HTERT RPE-1 (cell line): ENCODE data around the gene PDCD2L.
"Not testable (repeated sequence)": the region's sequence is repeated elsewhere in the genome, so short reads cannot be mapped to it uniquely, and the experiment has no call there.

Experiments used
- in situ Hi-C: fragments of 300-500 bp; cut with MboI; formaldehyde crosslinking; loops from 4 replicates; pipeline ENCODE4 v1.14.3; 2020; ENCODE audit warnings: low sequenced_read_pairs

PDCD2L gene

DNA sequence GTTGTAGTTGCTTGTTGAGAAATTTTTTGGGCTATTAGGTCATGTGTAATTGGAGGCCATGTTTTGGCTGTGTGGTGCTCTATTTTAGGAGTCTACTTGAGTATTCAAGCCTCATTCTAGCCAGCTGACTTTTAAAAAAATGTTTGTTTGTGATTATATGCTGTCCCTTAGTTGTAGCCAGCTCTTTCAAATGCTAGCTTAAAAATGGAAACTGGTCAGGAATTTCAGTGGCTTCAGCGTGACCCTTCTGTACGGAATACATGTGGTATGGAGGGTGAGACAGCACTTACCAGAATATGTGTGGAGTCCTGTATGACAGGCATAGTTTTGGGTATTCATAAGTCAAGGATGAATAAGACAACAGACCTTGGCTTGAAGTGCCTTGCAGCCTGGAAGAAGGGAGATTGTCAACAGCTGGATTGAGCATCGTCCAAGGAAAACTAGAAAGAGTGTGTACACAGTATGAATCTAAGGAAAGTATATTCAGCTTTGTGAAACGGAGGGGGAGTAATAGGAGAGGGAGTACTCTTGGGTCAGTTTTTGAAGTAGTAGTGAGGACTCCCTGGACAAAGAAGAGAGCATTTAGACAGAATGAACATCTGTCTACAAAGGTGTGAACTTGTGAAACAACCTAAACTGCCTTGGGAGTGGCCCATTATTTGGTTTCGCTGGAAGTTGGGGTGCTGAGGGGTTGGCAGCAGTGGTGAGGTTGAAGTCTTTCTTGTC lies 57.3 kb downstream of the PDCD2L start:
- in situ Hi-C loops = no loop called here

DNA sequence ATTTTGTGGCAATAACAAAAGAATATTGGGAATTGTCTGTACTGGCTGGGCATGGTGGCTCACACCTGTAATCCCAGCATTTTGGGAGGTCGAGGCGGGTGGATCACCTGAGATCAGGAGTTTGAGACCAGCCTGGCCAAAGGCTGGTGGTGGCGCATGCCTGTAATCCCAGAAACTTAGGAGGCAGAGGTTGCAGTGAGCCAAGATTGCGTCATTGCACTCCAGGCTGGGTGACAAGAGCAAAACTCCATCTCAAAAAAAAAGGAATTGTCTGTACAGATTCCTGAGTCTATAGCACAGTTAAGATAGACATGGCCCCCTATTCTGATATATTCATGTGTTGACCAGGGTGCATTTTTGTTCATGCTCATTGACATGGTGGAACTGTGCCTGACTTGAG lies 60.6 kb downstream of the PDCD2L start:
- in situ Hi-C loops = not testable (repeated sequence)

DNA sequence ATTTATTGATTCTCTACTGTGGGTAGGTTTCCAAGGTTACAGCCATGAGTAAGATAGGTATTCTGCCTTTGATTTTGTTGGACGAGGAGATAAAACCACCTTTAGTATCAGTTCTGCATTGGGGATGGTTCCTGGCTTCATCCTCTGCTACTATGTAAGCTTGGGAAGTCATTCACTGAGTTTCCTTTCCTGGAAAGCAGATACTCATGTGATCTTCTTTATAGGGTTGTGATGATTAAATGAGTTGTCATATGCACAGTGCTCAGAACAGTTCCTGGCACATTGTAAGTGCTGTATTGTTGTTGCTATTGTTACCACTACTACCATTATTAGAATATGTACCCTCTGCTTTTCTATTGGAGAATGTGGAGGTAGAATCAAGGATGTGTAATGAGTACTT lies 64.2 kb downstream of the PDCD2L start:
- in situ Hi-C loops = no loop called here

DNA sequence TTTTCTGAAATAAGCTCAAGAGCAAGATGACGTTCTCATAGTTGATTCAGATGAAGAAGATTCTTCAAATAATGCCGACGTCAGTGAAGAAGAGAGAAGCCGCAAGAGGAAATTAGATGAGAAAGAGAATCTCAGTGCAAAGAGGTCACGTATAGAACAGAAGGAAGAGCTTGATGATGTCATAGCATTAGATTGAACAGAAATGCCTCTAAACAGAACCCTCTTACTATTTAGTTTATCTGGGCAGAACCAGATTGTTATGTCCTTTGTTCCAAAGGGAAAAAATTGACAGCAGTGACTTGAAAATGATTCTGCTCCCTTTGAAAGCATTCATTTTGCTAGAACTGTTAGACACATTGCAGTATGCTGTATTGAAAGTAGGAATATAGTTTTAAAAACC lies 64.8 kb downstream of the PDCD2L start:
- in situ Hi-C loops = not testable (repeated sequence)

DNA sequence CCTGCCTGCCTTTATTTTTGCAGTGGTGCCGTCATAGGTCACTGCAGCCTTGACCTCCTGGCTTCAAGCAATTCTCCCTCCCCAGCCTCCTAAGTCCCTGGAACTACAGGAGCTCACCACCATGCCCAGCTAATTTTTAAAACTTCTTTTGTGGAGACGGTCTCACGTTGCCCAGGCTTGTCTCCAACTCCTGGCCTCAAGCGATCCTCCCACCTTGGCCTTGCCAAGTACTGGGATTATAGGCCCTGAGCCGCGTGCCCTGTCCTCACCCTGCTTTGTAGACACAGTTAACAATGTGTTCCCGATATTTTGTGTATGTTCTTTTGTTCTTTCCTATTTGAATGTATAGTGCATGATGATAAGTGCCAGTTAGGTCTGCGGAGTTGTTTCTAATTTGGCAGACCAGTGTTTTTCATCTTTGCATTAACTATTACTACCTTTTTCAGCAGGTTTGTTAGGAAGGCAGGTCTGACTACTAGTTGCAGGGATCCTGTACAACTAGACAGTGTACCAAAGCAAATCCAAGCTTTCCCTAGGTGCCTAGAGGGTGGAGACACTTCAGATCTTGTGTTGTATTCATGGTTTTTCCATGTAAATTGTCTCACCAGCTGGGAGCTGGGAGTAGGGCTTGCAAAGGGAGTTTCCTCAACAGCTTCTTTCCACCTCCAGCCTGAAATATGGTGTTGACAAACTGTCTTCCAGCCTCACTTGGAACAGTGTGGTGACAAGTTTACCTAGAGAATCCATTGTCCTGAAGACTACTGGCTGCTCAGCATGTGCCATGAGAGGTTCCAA lies 67.9 kb downstream of the PDCD2L start:
- in situ Hi-C loops = no loop called here

DNA sequence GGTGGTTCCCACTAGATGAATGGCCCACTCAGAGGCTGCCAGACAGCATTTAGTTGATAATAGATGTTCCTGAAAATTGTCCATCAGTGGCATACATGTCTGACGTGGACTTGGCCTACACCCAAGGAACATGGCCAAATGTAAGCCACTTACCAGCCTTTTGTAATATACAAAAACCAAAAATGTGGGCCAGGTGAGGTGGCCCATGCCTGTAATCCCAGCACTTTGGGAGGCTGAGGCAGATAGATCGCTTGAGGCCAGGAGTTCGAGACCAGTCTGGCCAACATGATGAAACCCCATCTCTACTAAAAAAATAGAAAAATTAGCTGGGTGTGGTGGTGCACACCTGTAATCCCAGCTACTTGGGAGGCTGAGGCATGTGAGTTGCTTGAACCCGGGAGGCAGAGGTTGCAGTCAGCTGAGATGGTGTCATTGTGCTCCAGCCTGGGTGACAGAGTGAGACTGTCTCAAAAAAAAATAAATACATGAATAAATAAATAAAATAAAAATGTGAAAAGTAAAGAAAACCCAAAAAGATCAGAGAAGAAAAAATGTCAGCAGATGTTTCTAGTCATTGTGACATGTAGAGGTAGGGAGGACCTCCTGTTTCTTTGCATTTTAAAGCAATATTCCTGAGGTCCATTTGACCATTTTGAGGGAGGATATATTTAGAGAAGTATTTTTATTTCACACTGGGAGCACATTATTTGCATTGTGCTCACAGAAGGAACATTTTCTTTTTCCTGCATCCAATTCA lies 70.2 kb downstream of the PDCD2L start:
- in situ Hi-C loops = no loop called here

DNA sequence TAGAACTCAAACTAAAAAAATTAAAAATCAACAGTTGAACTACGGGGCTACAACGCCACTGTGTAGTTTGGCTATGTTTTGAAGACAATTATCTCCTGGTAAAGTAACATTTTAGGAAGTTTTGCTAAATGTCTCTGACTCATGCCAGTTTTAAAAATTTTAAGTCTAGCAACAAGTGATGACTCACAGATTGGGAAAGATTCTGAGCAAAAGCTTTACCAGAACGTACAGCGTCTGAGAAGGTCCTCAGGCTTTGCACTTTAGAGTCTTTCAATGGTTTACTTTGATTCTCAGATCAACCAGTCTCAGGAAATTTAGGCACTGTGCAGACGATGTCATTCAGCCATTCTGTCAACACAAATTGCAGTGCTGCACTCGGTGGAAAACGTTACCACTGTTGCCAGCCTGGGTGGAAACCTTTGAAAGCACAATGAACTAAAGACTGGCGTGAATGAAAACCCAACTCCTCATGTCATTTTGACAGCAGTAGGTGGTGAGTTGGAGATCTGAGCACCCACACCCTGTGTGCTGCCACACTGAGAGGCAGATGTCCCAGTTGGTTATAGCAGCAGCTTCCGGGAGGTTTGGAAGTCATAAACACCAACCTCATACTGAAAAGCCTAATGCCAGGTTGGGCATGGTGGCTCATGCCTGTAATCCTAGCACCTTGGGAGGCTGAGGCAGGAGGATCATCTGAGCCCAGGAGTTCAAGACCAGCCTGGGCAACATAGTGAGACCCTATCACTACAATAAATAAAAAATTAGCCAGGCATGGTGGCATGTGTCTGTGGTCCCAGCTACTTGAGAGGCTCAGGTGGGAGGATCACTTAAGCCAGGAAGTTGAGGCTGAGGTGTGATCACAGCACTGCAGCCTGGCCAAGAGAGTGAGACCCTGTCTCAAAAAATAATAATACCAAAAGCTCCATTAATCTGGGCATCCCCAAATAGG lies 71.1 kb downstream of the PDCD2L start:
- in situ Hi-C loops = no loop called here
